OCI-LY7 (cell line): ENCODE measurements around the gene KIF5A. TPM values are rescaled to one million over a fixed set of nuclear protein-coding genes. Genes with fewer than 3 reads are reported as not detected.

Experiments used
- BruUV-seq: library from RNA; stranded (reverse); fragments of 400-500 nt; replicated peaks from 2 replicates; lab custom pipeline; 2021; lab: Mats Ljungman, UMichigan
- CTCF ChIA-PET: fragments of 300-600 bp; sonication (Branson Sonifier 250); formaldehyde crosslinking; loops from one replicate; lab custom pipeline; 2022; ENCODE audit warnings: antibody characterized with exemption; ENCODE audit not compliant: unreplicated experiment; lab: Charles Lee
- POLR2A ChIA-PET: fragments of 300-600 bp; sonication (Branson Sonifier 250); formaldehyde crosslinking; loops from one replicate; lab custom pipeline; 2022; ENCODE audit warnings: antibody characterized with exemption; lab: Charles Lee
- DNase-seq: peaks from one replicate; pipeline ENCODE4 v3.0.0-alpha.2; 2015; ENCODE audit warnings: low spot score
- H2AFZ ChIP-seq: fragments of 200-600 bp; sonication (generic), shearing (Covaris generic); 2 replicates; pipeline ENCODE4 v1.6.1; 2014; ENCODE audit warnings: mild to moderate bottlenecking, antibody characterized with exemption, low read length, moderate library complexity
- H3K27ac ChIP-seq: fragments of 200-600 bp; sonication (generic); 2 replicates; pipeline ENCODE4 v1.5.1; 2014; ENCODE audit warnings: mixed run types, low read depth, mild to moderate bottlenecking, moderate library complexity, low read length, inconsistent platforms; ENCODE audit not compliant: poor library complexity, severe bottlenecking
- H3K36me3 ChIP-seq: fragments of 200-600 bp; sonication (generic); 2 replicates; pipeline ENCODE4 v1.6.1; 2014; ENCODE audit warnings: mild to moderate bottlenecking, antibody characterized with exemption, low read length, moderate library complexity, mixed read lengths; ENCODE audit not compliant: insufficient read depth
- H3K4me1 ChIP-seq: fragments of 200-600 bp; sonication (generic); 2 replicates; pipeline ENCODE4 v1.5.1; 2014; ENCODE audit warnings: mild to moderate bottlenecking, low read length; ENCODE audit not compliant: insufficient read depth, poor library complexity, severe bottlenecking
- H3K4me2 ChIP-seq: fragments of 200-600 bp; sonication (generic); 2 replicates; pipeline ENCODE4 v1.6.1; 2014; ENCODE audit warnings: mild to moderate bottlenecking, low read length
- H3K4me3 ChIP-seq: fragments of 200-600 bp; sonication (generic); 2 replicates; pipeline ENCODE4 v1.5.1; 2014; ENCODE audit warnings: mild to moderate bottlenecking, low read depth, low read length; ENCODE audit not compliant: poor library complexity, severe bottlenecking
- H3K79me2 ChIP-seq: fragments of 200-600 bp; sonication (generic); 2 replicates; pipeline ENCODE4 v1.6.1; 2016; ENCODE audit warnings: low read depth, mild to moderate bottlenecking, low read length, moderate library complexity, mixed read lengths; ENCODE audit not compliant: insufficient read depth
- H3K9me2 ChIP-seq: fragments of 200-600 bp; sonication (generic); 2 replicates; pipeline ENCODE4 v1.6.1; 2016; ENCODE audit warnings: mild to moderate bottlenecking, low read length, mixed read lengths; ENCODE audit not compliant: insufficient read depth
- H3K9me3 ChIP-seq: fragments of 200-600 bp; sonication (generic); 2 replicates; pipeline ENCODE4 v1.6.1; 2014; ENCODE audit warnings: mild to moderate bottlenecking, mixed run types, low read length, mixed read lengths
- H4K20me1 ChIP-seq: fragments of 200-600 bp; sonication (generic); 2 replicates; pipeline ENCODE4 v1.6.1; 2014; ENCODE audit warnings: mild to moderate bottlenecking, antibody characterized with exemption, low read length, moderate library complexity, mixed read lengths; ENCODE audit not compliant: insufficient read depth
- EZH2phosphoT487 ChIP-seq: fragments of 200-600 bp; sonication (generic); IDR thresholded peaks from 2 replicates; pipeline ENCODE4 v1.6.1; 2018; ENCODE audit warnings: low read depth, borderline replicate concordance, mild to moderate bottlenecking, mixed run types, antibody characterized with exemption, low read length, moderate library complexity, mixed read lengths
- intact Hi-C: fragments of 100-400 bp; cut with micrococcal nuclease; formaldehyde crosslinking; loops from one replicate; pipeline ENCODE4 v1.10.0; 2022; ENCODE audit not compliant: unreplicated experiment
- total RNA-seq, 2 experiments: library from RNA; depleted of rRNA in 1 of 2; stranded (reverse); fragments of >200 nt in 1 of 2; shearing (Covaris generic) in 1 of 2; gene quantifications; 2 replicates each; pipeline ENCODE4 v1.2.3, GENCODE V29; 2014 to 2022
- TF ChIP-seq, protein P1 (sequence below): fragments of 200-600 bp; sonication (generic); conservative IDR thresholded peaks from 2 replicates; pipeline ENCODE4 v1.5.1; 2014; ENCODE audit warnings: mild to moderate bottlenecking, antibody characterized with exemption, low read length, moderate library complexity, mixed read lengths

The KIF5A gene
- total RNA-seq, 2 experiments from 2014 or later = 0.09 to 1.6 TPM

DNA sequence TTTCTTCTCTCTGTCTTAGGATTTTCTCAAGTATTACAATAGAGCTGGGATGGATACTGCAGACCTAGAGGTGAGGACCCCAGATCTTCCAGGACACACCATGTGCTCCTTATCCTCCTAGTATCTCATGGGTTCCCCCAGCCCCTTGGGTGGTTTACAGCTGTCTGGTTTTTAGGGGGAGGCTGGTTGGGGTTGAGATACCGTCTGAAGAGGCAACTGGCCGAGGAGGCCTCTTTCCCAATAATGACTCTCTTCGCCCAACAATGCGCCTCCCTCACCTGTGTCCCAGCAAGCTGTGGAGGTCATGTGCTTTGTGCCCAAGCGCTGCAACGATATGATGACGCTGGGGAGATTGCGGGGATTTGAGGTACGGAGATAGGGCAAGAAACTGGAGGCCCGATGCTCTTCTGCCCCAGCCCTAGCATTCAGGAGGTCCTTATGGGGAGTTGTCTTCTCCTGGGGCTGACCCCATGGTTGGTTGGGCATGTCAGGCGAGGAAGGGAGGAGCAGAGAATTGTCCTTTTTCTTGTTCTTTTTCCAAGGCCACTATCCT lies 65.2 kb downstream of the KIF5A start:
- ChIA-PET CTCF (interaction anchor here (1.1 to 1.5 kb wide), 2 partner anchors 15 to 31 kb away, joined by 3 to 6 read pairs; no protein-coding TSS in a partner anchor), POLR2A (interaction anchor here (1.2 to 1.5 kb wide), 3 partner anchors 24 to 34 kb away, joined by 3 to 4 read pairs (median 3); partner anchors contain the start of gene PIP4K2C)
- Histone ChIP-seq H3K9me2 (no peaks in the 10 kb centered on the region), H3K4me3 (no peak overlapping the region), H4K20me1 (no peaks in the 10 kb centered on the region), H3K79me2 (no peaks in the 10 kb centered on the region), H3K4me2 (peak overlapping the region; percentile 61), H3K27ac (no peak overlapping the region), H3K36me3 (no peaks in the 10 kb centered on the region), H3K4me1 (peaks cover 15% of the 10 kb centered on the region), H3K9me3 (no peaks in the 10 kb centered on the region), H2AFZ (no peak overlapping the region)
- BruUV-seq = no TSS peak
- TF ChIP-seq, protein P1, sequence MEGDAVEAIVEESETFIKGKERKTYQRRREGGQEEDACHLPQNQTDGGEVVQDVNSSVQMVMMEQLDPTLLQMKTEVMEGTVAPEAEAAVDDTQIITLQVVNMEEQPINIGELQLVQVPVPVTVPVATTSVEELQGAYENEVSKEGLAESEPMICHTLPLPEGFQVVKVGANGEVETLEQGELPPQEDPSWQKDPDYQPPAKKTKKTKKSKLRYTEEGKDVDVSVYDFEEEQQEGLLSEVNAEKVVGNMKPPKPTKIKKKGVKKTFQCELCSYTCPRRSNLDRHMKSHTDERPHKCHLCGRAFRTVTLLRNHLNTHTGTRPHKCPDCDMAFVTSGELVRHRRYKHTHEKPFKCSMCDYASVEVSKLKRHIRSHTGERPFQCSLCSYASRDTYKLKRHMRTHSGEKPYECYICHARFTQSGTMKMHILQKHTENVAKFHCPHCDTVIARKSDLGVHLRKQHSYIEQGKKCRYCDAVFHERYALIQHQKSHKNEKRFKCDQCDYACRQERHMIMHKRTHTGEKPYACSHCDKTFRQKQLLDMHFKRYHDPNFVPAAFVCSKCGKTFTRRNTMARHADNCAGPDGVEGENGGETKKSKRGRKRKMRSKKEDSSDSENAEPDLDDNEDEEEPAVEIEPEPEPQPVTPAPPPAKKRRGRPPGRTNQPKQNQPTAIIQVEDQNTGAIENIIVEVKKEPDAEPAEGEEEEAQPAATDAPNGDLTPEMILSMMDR = no peak
- no peak for TF ChIP-seq EZH2phosphoT487
- intact Hi-C loops = loop anchor here (2.0 kb wide), 1 partner anchor 32 kb away; no protein-coding TSS in a partner anchor
- no peak for DNase-seq

DNA sequence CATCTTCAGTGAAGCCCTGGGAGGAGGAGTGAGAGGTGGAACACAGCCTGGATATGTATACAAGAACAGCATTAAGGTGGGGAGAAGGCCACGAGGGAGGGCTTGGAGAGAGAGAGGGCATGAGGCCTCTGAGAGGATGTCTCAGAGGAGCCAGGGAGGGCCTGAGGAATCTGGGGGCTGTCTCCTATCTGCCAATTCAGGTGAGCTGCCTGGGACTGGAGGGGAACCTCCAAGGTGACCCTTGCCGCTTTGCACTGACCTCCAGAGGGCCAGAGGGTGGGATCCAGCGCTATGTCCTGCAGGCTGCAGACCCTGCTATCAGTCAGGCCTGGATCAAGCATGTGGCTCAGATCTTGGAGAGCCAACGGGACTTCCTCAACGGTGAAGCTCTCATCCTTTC lies 65.8 kb downstream of the KIF5A start:
- Histone ChIP-seq H3K36me3 (no peaks in the 10 kb centered on the region), H2AFZ (no peak overlapping the region), H3K79me2 (no peaks in the 10 kb centered on the region), H3K4me1 (peaks cover 15% of the 10 kb centered on the region), H3K4me3 (no peak overlapping the region), H3K27ac (no peak overlapping the region), H3K9me2 (no peaks in the 10 kb centered on the region), H4K20me1 (no peaks in the 10 kb centered on the region), H3K4me2 (no peak overlapping the region), H3K9me3 (no peaks in the 10 kb centered on the region)
- no TSS peak for BruUV-seq
- TF ChIP-seq, protein P1 = no peak
- no peak for TF ChIP-seq EZH2phosphoT487
- intact Hi-C loops = loop anchor here (2.0 kb wide), 1 partner anchor 33 kb away; no protein-coding TSS in a partner anchor
- no peak for DNase-seq
- ChIA-PET POLR2A (interaction anchor here (0.8 to 1.5 kb wide), 2 partner anchors 20 to 25 kb away, joined by 4 read pairs; partner anchors contain the start of gene PIP4K2C), CTCF (interaction anchor here (1.5 kb wide), 1 partner anchor 32 kb away, joined by 6 read pairs; no protein-coding TSS in a partner anchor)
